Mesothelial cell of epicardium (in vitro differentiated cells): Measurements from ENCODE around the gene CD8A. TPM values are rescaled to one million over a fixed set of nuclear protein-coding genes. Genes with fewer than 3 reads are reported as not detected.

Experiments used
- DNase-seq, 2 experiments: peaks; one replicate each; pipeline ENCODE4 v3.0.0; 2021; ENCODE audit warnings: low spot score in 2 of 2; ENCODE audit not compliant: unreplicated experiment in 2 of 2
- H3K27ac Mint-ChIP-seq: 2 replicates; pipeline ENCODE4 v1.8.0; 2021; ENCODE audit warnings: mixed read lengths
- H3K27me3 Mint-ChIP-seq: 2 replicates; pipeline ENCODE4 v1.8.0; 2021; ENCODE audit warnings: low read depth, mixed read lengths
- H3K36me3 Mint-ChIP-seq: 2 replicates; pipeline ENCODE4 v1.8.0; 2021; ENCODE audit warnings: mixed read lengths
- H3K4me1 Mint-ChIP-seq: 2 replicates; pipeline ENCODE4 v1.8.0; 2021; ENCODE audit warnings: mixed read lengths
- H3K4me3 Mint-ChIP-seq: 2 replicates; pipeline ENCODE4 v1.8.0; 2021; ENCODE audit warnings: mild to moderate bottlenecking, moderate library complexity, mixed read lengths
- H3K9me3 Mint-ChIP-seq: 2 replicates; pipeline ENCODE4 v1.8.0; 2021; ENCODE audit warnings: mixed read lengths
- CTCF ChIP-seq: fragments of 200-600 bp; sonication (generic); IDR thresholded peaks from one replicate; pipeline ENCODE4 v1.5.0; 2021; ENCODE audit warnings: antibody characterized with exemption; ENCODE audit not compliant: unreplicated experiment
- total RNA-seq: library from RNA; stranded (reverse); gene quantifications from 3 replicates; pipeline ENCODE4 v1.2.1, GENCODE V29; 2021

The CD8A gene
- total RNA-seq, 1 donor from 2014 or later, result 0.38 TPM

GRCh38 chr2:86772611-86773010 is 18.1 kb downstream of the CD8A start:
- H3K4me3 Mint-ChIP-seq, result no peak overlapping the region
- H3K9me3 Mint-ChIP-seq, result no peaks in the 10 kb centered on the region
- H3K4me1 Mint-ChIP-seq, result peaks cover 9% of the 10 kb centered on the region
- H3K27ac Mint-ChIP-seq, result no peak overlapping the region
- DNase-seq, result no peak
- no peaks in the 10 kb centered on the region for H3K27me3 Mint-ChIP-seq
- no peak for TF ChIP-seq CTCF
- H3K36me3 Mint-ChIP-seq, result peaks cover 30% of the 10 kb centered on the region

- Mint-ChIP-seq H3K27me3 (no peaks in the 10 kb centered on the region), H3K27ac (peak overlapping the region; percentile 30), H3K4me1 (peaks cover 12% of the 10 kb centered on the region), H3K4me3 (no peak overlapping the region), H3K36me3 (peaks cover 30% of the 10 kb centered on the region), H3K9me3 (no peaks in the 10 kb centered on the region)
- no peak for DNase-seq
- no peak for TF ChIP-seq CTCF
These were observed 19.9 kb downstream of the CD8A start for GRCh38 chr2:86770816-86771301.

GRCh38 chr2:86769838-86770237 is 20.9 kb downstream of the CD8A start:
- H3K4me1 Mint-ChIP-seq, result peaks cover 13% of the 10 kb centered on the region
- H3K4me3 Mint-ChIP-seq, result no peak overlapping the region
- peaks cover 27% of the 10 kb centered on the region for H3K36me3 Mint-ChIP-seq
- peak overlapping the region; percentile 21 for H3K27ac Mint-ChIP-seq
- no peak for DNase-seq
- no peaks in the 10 kb centered on the region for H3K27me3 Mint-ChIP-seq
- H3K9me3 Mint-ChIP-seq, result no peaks in the 10 kb centered on the region
- no peak for TF ChIP-seq CTCF

GRCh38 chr2:86768189-86768949 is 22.3 kb downstream of the CD8A start:
- DNase-seq, result no peak
- H3K9me3 Mint-ChIP-seq, result no peaks in the 10 kb centered on the region
- H3K27me3 Mint-ChIP-seq, result no peaks in the 10 kb centered on the region
- peak overlapping the region; percentile 84 for H3K27ac Mint-ChIP-seq
- H3K4me1 Mint-ChIP-seq, result peaks cover 16% of the 10 kb centered on the region
- TF ChIP-seq CTCF, result no peak
- peaks cover 19% of the 10 kb centered on the region for H3K36me3 Mint-ChIP-seq
- H3K4me3 Mint-ChIP-seq, result no peak overlapping the region

- Mint-ChIP-seq H3K36me3 (peaks cover 3% of the 10 kb centered on the region), H3K4me3 (no peak overlapping the region), H3K9me3 (no peaks in the 10 kb centered on the region), H3K27ac (no peak overlapping the region), H3K27me3 (no peaks in the 10 kb centered on the region), H3K4me1 (peaks cover 16% of the 10 kb centered on the region)
- no peak for TF ChIP-seq CTCF
- no peak for DNase-seq
These were observed 25.4 kb downstream of the CD8A start for GRCh38 chr2:86765310-86765695.
